Parathyroid adenoma (tissue), 2 donors: ENCODE measurements around the gene APIP.

Experiments
- H2AFZ ChIP-seq: fragments of 300-600 bp; sonication (generic); one replicate; pipeline ENCODE4 v1.7.0; 2017; ENCODE audit warnings: antibody characterized with exemption, mild to moderate bottlenecking
- H3K27ac ChIP-seq: fragments of 300-600 bp; sonication (generic); one replicate; pipeline ENCODE4 v1.7.0; 2017
- H3K27me3 ChIP-seq: fragments of 300-600 bp; sonication (generic); one replicate; pipeline ENCODE4 v1.7.0; 2017; ENCODE audit warnings: low read length; ENCODE audit not compliant: control insufficient read depth, insufficient read depth
- H3K36me3 ChIP-seq: fragments of 300-600 bp; sonication (generic); one replicate; pipeline ENCODE4 v1.7.0; 2017; ENCODE audit warnings: low read length; ENCODE audit not compliant: control insufficient read depth, insufficient read depth
- H3K4me1 ChIP-seq: fragments of 300-600 bp; sonication (generic); one replicate; pipeline ENCODE4 v1.7.0; 2017; ENCODE audit warnings: control low read depth
- H3K4me2 ChIP-seq: fragments of 300-600 bp; sonication (generic); one replicate; pipeline ENCODE4 v1.7.0; 2017; ENCODE audit warnings: low read length
- H3K4me3 ChIP-seq: fragments of 300-600 bp; sonication (generic); one replicate; pipeline ENCODE4 v1.7.0; 2017; ENCODE audit warnings: low read depth, low read length
- H3K79me2 ChIP-seq: fragments of 300-600 bp; sonication (generic); one replicate; pipeline ENCODE4 v1.7.0; 2017; ENCODE audit warnings: control low read depth
- H3K9ac ChIP-seq: fragments of 300-600 bp; sonication (generic); one replicate; pipeline ENCODE4 v1.7.0; 2017; ENCODE audit warnings: mild to moderate bottlenecking
- H3K9me3 ChIP-seq: fragments of 300-600 bp; sonication (generic); one replicate; pipeline ENCODE4 v1.7.0; 2017; ENCODE audit warnings: low read length; ENCODE audit not compliant: control insufficient read depth
- CTCF ChIP-seq: fragments of 300-600 bp; sonication (generic); IDR thresholded peaks from one replicate; pipeline ENCODE4 v1.7.0; 2017; ENCODE audit warnings: antibody characterized with exemption, mild to moderate bottlenecking
- donor health status: primary hyperparathyroidism.

APIP gene

DNA sequence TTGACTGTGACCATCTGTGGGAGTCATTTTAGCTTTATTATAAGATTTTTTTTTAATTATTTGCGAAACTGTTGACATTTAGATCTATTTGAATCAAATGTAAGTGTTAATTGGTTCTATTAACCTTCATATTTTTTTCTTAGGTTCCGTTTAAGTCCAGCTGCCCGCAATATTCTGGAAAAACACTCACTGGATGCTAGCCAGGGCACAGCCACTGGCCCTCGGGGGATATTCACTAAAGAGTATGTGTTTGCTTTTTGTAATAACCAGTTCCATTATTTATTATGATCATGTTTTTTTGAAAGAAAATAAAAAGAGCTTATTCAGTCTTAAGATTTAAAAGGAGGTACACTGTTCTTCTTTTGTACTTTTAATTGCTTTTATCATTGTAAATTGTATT is 44.1 kb upstream of the APIP start:
- Histone ChIP-seq H3K4me3 (no peak overlapping the region), H3K36me3 (no peaks in the 10 kb centered on the region), H3K4me2 (no peak overlapping the region), H3K79me2 (peaks cover 2% of the 10 kb centered on the region), H3K27me3 (no peaks in the 10 kb centered on the region), H3K9ac (no peak overlapping the region), H3K9me3 (no peaks in the 10 kb centered on the region), H2AFZ (no peak overlapping the region), H3K27ac (no peak overlapping the region), H3K4me1 (no peaks in the 10 kb centered on the region)
- TF ChIP-seq CTCF: no peak

DNA sequence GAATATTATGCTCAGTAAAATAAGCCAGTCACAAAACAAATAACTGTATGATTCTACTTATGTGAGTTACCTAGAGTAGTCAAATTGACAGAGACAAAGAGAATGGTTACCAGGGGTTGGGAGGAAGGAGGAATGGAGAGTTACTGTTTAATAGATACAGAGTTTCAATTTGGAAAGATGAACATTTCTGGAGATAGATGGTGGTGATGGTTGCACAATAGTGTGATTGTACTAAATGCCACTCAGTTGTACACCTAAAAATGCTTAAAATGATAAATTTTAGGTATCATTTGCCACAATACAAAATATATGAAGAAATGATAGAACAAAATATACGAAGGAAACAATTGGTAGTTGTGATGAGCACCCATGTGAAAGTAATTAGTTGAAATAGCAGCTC is 43.6 kb upstream of the APIP start:
- Histone ChIP-seq H3K36me3 (no peaks in the 10 kb centered on the region), H3K27me3 (no peaks in the 10 kb centered on the region), H3K4me1 (no peaks in the 10 kb centered on the region), H3K4me2 (no peak overlapping the region), H2AFZ (no peak overlapping the region), H3K9me3 (no peaks in the 10 kb centered on the region), H3K27ac (no peak overlapping the region), H3K79me2 (peaks cover 2% of the 10 kb centered on the region), H3K9ac (no peak overlapping the region), H3K4me3 (no peak overlapping the region)
- no peak for TF ChIP-seq CTCF

DNA sequence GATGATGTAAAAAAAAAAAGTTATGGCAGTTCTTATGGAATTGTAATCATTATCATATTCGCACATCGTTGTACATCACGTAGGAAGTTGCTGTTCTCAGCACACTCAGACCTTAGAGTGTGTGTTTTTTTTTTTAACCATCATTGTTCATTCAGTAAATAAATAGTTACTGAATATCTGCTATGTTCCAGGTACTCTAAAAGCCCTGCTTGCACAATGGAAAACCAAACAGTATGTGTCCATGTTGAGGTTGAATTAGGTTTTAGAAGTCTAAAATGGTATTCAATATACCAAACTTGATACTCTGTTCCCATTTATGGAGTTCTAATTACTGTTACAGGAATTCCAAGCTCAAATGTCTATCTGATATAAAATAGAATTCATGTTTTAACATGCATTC is 41.4 kb upstream of the APIP start:
- Histone ChIP-seq H3K9me3 (no peaks in the 10 kb centered on the region), H3K4me2 (no peak overlapping the region), H3K36me3 (no peaks in the 10 kb centered on the region), H3K9ac (no peak overlapping the region), H2AFZ (no peak overlapping the region), H3K27ac (no peak overlapping the region), H3K4me3 (no peak overlapping the region), H3K4me1 (no peaks in the 10 kb centered on the region), H3K79me2 (peaks cover 6% of the 10 kb centered on the region), H3K27me3 (no peaks in the 10 kb centered on the region)
- TF ChIP-seq CTCF: no peak

GRCh38 chr11:34957206-34957605 is 41.0 kb upstream of the APIP start:
- H3K27ac ChIP-seq: no peak overlapping the region

More at GRCh38 chr11:34957206-34957605, 41.0 kb upstream of the APIP start:
- H3K27me3 ChIP-seq: no peaks in the 10 kb centered on the region
- no peak overlapping the region for H3K4me2 ChIP-seq
- H3K9me3 ChIP-seq: no peaks in the 10 kb centered on the region
- H3K4me1 ChIP-seq: no peaks in the 10 kb centered on the region
- no peaks in the 10 kb centered on the region for H3K36me3 ChIP-seq
- no peak overlapping the region for H3K4me3 ChIP-seq
- H2AFZ ChIP-seq: no peak overlapping the region
- H3K79me2 ChIP-seq: peaks cover 6% of the 10 kb centered on the region
- no peak for TF ChIP-seq CTCF
- H3K9ac ChIP-seq: no peak overlapping the region
